Left lung (tissue), 10 donors: Measurements from ENCODE around the gene MAP3K13. TPM values are rescaled to one million over a fixed set of nuclear protein-coding genes. Genes with fewer than 3 reads are reported as not detected.
"Not testable (repeated sequence)": the region's sequence is repeated elsewhere in the genome, so short reads cannot be mapped to it uniquely, and the experiment has no call there.

Source experiments
- ATAC-seq: fragments of 200-7000 bp; cut with Tn5 transposase; one replicate; pipeline ENCODE4 v1.9.1; 2020; ENCODE audit warnings: moderate library complexity
- DNase-seq, 4 donors: peaks; one replicate each; pipeline ENCODE4 v3.0.0-alpha.2; 2013 to 2020
- H3K27ac ChIP-seq, 2 donors: fragments of 200-600 bp; sonication (generic) in 1 of 2; one replicate each; pipeline versions ENCODE4 v1.5.0 to v1.8.0; 2020 to 2021
- H3K27me3 ChIP-seq, 2 donors: fragments of 200-600 bp; sonication (generic) in 1 of 2; one replicate each; pipeline versions ENCODE4 v1.5.0 to v1.8.0; 2020 to 2021
- H3K36me3 ChIP-seq, 2 donors: fragments of 200-600 bp; sonication (generic) in 1 of 2; one replicate each; pipeline versions ENCODE4 v1.5.0 to v1.8.0; 2020 to 2021
- H3K4me1 ChIP-seq, 2 donors: fragments of 200-600 bp; one replicate each; pipeline ENCODE4 v1.8.0; 2021
- H3K4me3 ChIP-seq, 2 donors: fragments of 200-600 bp; sonication (generic) in 1 of 2; one replicate each; pipeline versions ENCODE4 v1.5.0 to v1.8.0; 2020 to 2021; ENCODE audit warnings: mild to moderate bottlenecking in 1 of 2
- H3K9me3 ChIP-seq, 2 donors: fragments of 200-600 bp; sonication (generic) in 1 of 2; one replicate each; pipeline versions ENCODE4 v1.5.0 to v1.8.0; 2020 to 2021
- CTCF ChIP-seq, 2 donors: fragments of 200-600 bp; sonication (generic) in 1 of 2; IDR thresholded peaks; one replicate each; pipeline versions ENCODE4 v1.5.0 to v1.8.0; 2021; ENCODE audit warnings: antibody characterized with exemption in 2 of 2
- intact Hi-C, 2 donors: fragments of 100-400 bp; cut with DNase I; formaldehyde crosslinking; loops; one replicate each; pipeline versions ENCODE4 v1.11.2 to v1.14.2; 2022
- polyA plus RNA-seq, 6 donors: library from polyadenylated mRNA; unstranded; fragments of 120-200 nt; gene quantifications; one replicate each; pipeline ENCODE4 v1.2.1, GENCODE V29; 2013; ENCODE audit not compliant: insufficient read length in 6 of 6
- total RNA-seq, 2 donors: library from RNA; stranded (reverse); fragmentation: NEBNext Ultra II Directional; extraction: Animal tissue kit (Norgen Biotek cat#: 25700); gene quantifications; one replicate each; pipeline ENCODE4 v1.2.1, GENCODE V29; 2021
- donor health status: DM: no; HTN: yes; CAD: no.
- donor health status: DM: no; HTN: no; CAD: no.

MAP3K13 gene
- total and polyA plus RNA-seq, 8 donors: 34.5 to 48.0 (median 44.2) TPM

- no peak for TF ChIP-seq CTCF (IDR thresholded peaks at IDR 0.05)
- Histone ChIP-seq H3K27me3 (no peaks in the 10 kb centered on the region), H3K4me3 (no peak overlapping the region), H3K36me3 (peaks cover 0 to 19% of the 10 kb centered on the region in 2 donors), H3K9me3 (no peaks in the 10 kb centered on the region), H3K4me1 (no peaks in the 10 kb centered on the region), H3K27ac (no peak overlapping the region)
- intact Hi-C loops: no loop called here
- no peak for DNase-seq
- no peak for ATAC-seq
These were observed 97.9 kb downstream of the MAP3K13 start for GRCh38 chr3:185460719-185461350.

- intact Hi-C loops: no loop called here
- Histone ChIP-seq H3K36me3 (peaks cover 0 to 49% of the 10 kb centered on the region in 2 donors), H3K4me3 (no peak overlapping the region), H3K27ac (no peak overlapping the region), H3K4me1 (no peaks in the 10 kb centered on the region), H3K27me3 (no peaks in the 10 kb centered on the region), H3K9me3 (no peaks in the 10 kb centered on the region)
- TF ChIP-seq CTCF (IDR thresholded peaks at IDR 0.05): no peak
- DNase-seq (no peak), ATAC-seq (no peak)
These were observed 102.5 kb downstream of the MAP3K13 start for GRCh38 chr3:185465471-185465870.

GRCh38 chr3:185466123-185466522 is 103.2 kb downstream of the MAP3K13 start:
- ATAC-seq, H3K27me3 ChIP-seq, H3K9me3 ChIP-seq, DNase-seq, H3K4me1 ChIP-seq, intact Hi-C loops, H3K4me3 ChIP-seq, H3K27ac ChIP-seq: not testable (repeated sequence)
- H3K36me3 ChIP-seq: peaks cover 0 to 49% of the 10 kb centered on the region in 2 donors

GRCh38 chr3:185469542-185469941 is 106.6 kb downstream of the MAP3K13 start:
- Histone ChIP-seq H3K4me1 (no peaks in the 10 kb centered on the region), H3K4me3 (no peak overlapping the region), H3K36me3 (peaks cover 0 to 54% of the 10 kb centered on the region in 2 donors), H3K27ac (no peak overlapping the region), H3K27me3 (no peaks in the 10 kb centered on the region), H3K9me3 (no peaks in the 10 kb centered on the region)
- intact Hi-C loops: no loop called here
- ATAC-seq (no peak), DNase-seq (no peak)
- TF ChIP-seq CTCF (IDR thresholded peaks at IDR 0.05): no peak

GRCh38 chr3:185470323-185470722 is 107.4 kb downstream of the MAP3K13 start:
- no peak overlapping the region for H3K27ac ChIP-seq
- H3K4me1 ChIP-seq: no peaks in the 10 kb centered on the region
- no peaks in the 10 kb centered on the region for H3K27me3 ChIP-seq
- no peak for TF ChIP-seq CTCF (IDR thresholded peaks at IDR 0.05)
- H3K9me3 ChIP-seq: no peaks in the 10 kb centered on the region
- DNase-seq: no peak
- ATAC-seq: no peak
- H3K36me3 ChIP-seq: peaks cover 0 to 56% of the 10 kb centered on the region in 2 donors
- intact Hi-C loops: no loop called here
- no peak overlapping the region for H3K4me3 ChIP-seq

GRCh38 chr3:185473290-185473815 is 110.4 kb downstream of the MAP3K13 start:
- no peaks in the 10 kb centered on the region for H3K27me3 ChIP-seq
- intact Hi-C loops: no loop called here
- no peaks in the 10 kb centered on the region for H3K4me1 ChIP-seq
- H3K27ac ChIP-seq: no peak overlapping the region
- no peak for TF ChIP-seq CTCF (IDR thresholded peaks at IDR 0.05)
- DNase-seq: no peak
- peaks cover 0 to 37% of the 10 kb centered on the region in 2 donors for H3K36me3 ChIP-seq
- no peak for ATAC-seq
- H3K4me3 ChIP-seq: no peak overlapping the region
- H3K9me3 ChIP-seq: no peaks in the 10 kb centered on the region

GRCh38 chr3:185474922-185475321 is 112.0 kb downstream of the MAP3K13 start:
- H3K4me1 ChIP-seq, H3K27ac ChIP-seq, ATAC-seq, H3K27me3 ChIP-seq, DNase-seq, intact Hi-C loops, H3K4me3 ChIP-seq, H3K9me3 ChIP-seq: not testable (repeated sequence)
- peaks cover 0 to 43% of the 10 kb centered on the region in 2 donors for H3K36me3 ChIP-seq
